NCI-H2196 treated with DMSO at 0.1 percent for 48 hours (cell line): ENCODE data around the gene TAS2R1.

Experiments used
- DNase-seq: peaks from one replicate; lab custom pipeline; 2025; ENCODE audit not compliant: unreplicated experiment; lab: John Stamatoyannopoulos, UW

TAS2R1 gene, protein sequence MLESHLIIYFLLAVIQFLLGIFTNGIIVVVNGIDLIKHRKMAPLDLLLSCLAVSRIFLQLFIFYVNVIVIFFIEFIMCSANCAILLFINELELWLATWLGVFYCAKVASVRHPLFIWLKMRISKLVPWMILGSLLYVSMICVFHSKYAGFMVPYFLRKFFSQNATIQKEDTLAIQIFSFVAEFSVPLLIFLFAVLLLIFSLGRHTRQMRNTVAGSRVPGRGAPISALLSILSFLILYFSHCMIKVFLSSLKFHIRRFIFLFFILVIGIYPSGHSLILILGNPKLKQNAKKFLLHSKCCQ

DNA sequence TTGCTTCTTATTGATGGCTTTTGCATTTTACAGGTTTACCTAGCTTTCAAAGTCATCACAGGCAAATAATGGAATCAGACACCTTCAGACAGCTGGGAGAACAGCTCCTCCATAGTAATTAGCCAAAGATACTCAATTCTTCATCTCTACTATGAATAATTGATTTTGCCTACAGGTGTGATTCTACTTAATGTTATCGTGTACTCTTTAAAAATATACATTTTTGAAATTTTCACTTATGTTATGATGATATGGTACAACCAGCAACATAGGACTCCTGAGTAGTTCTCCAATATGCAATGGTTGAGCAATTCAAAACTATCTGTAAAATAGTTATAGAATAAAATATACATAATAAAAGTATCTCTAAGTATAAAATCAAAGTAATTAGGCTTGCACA lies at the start of gene TAS2R1:
Gene TAS2R1 (minus strand): TSS at position 101 of the 400 bp plus-strand sequence. CDS start 319 bp downstream, outside the sequence.
- DNase-seq, result no peak

DNA sequence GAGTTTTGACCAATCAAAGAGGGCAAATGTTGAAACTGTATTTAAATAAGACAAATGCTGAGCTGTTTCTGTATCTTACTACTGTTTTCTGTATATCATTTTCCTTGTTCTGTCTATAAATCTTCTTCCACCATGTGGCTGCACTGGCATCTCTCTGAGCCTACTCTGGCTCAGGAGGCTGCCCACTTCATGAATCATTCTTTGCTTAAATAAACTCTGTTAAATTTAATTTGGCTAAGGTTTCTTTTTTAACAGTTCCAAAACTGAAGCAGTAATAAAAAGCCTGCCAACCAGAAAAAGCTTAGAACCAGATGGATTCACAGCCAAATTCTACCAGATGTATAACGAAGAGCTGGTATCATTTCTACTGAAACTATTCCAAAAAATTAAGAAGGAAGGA lies 40.2 kb upstream of the TAS2R1 start:
- DNase-seq, result no peak

DNA sequence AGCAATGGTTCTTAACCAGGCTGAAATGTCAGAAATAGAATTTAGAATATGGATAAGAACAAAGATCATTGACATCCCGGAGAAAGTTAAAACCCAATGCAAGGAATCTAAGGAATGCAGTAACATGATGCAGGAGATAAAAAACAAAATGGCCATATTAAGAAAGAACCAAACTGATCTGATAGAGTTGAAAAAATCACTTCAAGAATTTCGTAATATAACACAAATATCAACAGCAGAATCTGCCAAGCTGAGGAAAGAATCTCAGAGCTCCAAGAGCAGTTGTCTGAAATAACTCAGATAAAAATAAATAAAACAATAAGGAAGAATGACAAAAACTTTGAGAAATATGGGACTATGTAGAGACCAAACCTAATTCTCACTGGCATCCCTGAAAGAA lies 37.8 kb upstream of the TAS2R1 start:
- DNase-seq, result no peak

DNA sequence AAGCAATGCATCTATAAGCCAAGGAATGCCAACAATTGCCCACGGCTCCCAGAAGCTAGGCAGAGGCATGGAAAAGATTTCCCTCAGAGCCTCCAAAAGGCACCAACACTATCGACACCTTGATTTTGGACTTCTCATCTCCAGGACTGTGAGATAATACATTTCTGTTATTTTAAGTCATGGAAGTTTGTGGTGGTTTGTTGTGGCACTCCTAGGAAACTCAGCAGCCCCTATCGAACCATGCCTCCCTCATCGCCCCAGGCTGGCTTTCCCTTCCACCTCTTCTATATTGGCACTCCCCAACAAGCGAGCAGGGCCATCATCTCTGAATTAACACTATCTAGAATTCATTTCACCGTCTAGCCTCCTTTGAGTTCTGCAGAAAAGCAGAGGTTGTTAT lies 33.7 kb upstream of the TAS2R1 start:
- no peak for DNase-seq

DNA sequence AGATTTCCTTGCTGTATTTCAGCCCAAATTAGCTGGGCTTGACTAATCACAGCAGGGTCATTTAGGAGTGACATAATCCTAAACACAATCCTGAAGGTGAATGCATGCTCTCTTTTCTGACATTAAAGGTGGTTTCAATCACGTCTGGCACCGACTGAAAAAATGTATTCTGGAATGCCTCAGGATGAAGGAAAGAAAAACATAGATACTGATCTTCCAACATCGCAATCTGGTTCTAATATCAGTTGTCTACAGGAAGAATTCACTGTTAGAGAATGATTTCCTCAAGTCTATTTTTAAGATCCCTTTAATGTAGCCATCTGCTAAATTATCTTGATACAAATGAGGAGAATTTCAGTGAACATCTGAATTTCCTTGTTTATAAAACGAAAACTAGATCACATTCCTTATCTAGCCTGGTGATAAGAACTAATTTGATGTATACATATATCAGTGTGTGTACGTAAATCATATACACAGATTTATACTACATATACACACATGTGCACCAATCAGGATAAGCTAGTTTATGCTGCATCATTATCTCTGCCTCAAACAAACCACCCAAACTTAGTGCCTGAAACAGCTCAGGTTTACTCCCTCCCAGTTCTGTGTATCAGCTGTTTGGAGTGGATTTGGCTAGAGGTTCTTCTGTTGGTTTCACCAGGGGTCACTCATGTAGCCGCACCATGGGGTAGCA lies 31.3 kb upstream of the TAS2R1 start:
- no peak for DNase-seq

GRCh38 chr5:9658706-9659105 lies 28.6 kb upstream of the TAS2R1 start:
- no peak for DNase-seq

GRCh38 chr5:9657819-9658218 lies 27.7 kb upstream of the TAS2R1 start:
- no peak for DNase-seq

DNA sequence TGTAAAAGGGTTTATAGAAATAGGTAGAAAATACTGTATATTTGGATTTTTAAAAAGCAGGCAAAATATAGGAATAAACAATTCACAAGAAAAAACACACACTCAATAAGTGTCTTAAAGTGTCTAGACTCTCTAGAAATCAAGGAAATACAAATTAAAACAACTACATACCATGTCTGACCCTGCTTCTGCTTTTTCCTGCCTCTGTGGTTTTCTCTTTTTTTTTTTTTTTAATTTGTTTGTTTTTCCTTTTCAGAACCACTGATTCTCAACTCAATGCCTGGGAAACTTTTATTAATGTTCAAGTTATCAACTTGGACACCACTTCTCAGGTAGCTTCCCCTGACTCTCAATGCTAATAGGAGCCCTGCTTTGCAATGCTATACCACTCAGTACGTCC lies 25.5 kb upstream of the TAS2R1 start:
- no peak for DNase-seq

DNA sequence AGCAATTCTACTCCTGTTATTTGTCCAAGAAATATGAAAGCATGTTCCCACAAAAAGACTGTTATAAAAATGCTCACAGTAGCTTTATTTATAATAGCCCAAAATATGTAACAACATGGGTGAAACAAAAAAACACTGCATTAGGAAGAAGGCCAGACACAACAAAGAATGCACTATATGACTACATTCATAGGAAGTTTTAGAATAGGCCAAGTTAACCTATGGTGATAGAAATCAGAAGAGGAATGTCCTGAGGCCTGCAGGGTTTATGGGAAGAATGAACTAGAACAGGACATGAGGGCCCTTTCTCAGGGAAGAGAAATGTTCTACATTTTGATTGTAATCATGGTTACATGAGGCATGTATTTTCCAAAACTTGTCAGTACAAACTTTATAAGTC lies 24.7 kb upstream of the TAS2R1 start:
- DNase-seq, result no peak

GRCh38 chr5:9653811-9654210 lies 23.7 kb upstream of the TAS2R1 start:
- DNase-seq, result no peak

GRCh38 chr5:9653061-9653460 lies 22.9 kb upstream of the TAS2R1 start:
- DNase-seq, result no peak

DNA sequence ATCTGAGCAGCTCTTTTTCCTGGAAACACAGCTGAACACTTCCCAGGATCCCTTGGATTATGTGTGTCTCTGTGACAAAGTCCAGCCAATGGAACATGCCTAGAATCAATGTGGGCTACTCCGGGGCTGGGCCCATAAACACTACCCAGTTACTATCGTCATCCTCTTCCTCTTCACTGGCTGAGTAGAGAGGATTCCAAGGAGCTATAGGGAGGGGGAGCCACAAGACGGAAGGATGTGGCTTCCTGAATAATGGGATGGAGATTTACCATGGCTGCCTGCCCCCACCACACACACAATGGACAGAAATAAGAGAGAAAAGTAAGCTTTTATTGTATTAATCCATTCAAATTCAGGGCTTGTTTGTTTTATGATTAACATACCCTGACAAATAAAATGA lies 22.1 kb upstream of the TAS2R1 start:
- no peak for DNase-seq

GRCh38 chr5:9646843-9647242 lies 16.7 kb upstream of the TAS2R1 start:
- DNase-seq, result no peak

- DNase-seq, result no peak
Observed at GRCh38 chr5:9644630-9645029, 14.5 kb upstream of the TAS2R1 start.

- no peak for DNase-seq
Observed at GRCh38 chr5:9642621-9643020, 12.5 kb upstream of the TAS2R1 start.

- DNase-seq, result no peak
Observed at GRCh38 chr5:9641806-9642355, 11.7 kb upstream of the TAS2R1 start.

- DNase-seq, result no peak
Observed at GRCh38 chr5:9632495-9632894, 2.3 kb upstream of the TAS2R1 start.

GRCh38 chr5:9627541-9627940 lies 2.6 kb downstream of the TAS2R1 start:
- DNase-seq, result no peak

DNA sequence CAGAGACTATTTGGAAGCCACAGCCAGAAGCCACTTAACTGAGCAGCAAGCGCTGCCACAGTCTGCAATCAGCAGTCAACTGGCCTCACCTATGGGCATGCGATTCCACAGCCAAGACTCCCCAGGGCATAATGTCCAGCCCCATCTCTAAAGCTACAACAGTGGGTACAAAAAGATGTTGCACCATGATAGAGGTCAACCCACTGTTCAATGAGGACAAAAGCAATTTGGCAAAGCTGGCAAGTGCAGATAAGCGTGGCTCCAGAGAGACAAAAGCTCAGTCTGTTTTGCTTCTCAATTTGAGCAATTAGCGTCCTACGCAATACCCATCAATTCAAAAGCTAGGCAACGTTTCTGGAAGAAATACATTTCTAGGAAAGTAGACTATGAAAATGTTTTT lies 3.2 kb downstream of the TAS2R1 start:
- DNase-seq, result no peak

DNA sequence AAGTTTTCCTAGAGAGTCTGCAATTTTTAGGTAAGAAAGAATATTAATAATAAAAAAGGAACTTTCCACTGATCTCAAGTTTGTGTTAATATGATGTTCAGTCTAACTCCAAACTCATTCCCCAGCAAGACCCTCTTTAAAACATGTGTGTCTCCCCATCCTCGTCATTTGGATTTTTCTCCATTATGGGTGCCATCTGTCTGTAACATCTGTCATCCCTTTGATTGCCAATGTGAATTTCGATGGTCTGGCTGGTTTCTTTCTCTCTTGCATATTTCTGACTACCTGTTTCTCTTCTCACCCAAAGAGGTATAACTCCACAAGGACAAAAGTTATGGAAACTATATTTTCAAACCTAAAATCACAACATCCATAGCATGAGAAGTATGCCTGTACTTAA lies 4.4 kb downstream of the TAS2R1 start:
- DNase-seq, result no peak

DNA sequence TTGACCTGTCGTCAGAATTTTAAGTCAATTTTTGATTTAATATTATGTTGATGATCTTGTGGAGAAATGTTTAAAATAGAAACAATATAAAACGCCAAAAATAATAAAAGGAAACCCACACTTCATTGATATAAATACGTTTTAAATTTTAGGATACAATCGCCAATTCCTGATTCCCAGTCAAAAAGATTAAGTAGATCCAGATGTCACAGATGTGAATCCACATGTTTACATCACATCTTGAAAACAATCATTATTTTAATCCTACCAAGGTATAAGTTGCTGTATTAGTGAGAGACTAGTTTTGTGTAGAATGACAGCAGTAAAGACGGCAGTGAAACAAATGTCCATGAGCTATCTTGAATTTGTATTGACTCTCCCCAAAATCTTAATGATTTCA lies 4.9 kb downstream of the TAS2R1 start:
- DNase-seq, result no peak

GRCh38 chr5:9624196-9624947 lies 5.8 kb downstream of the TAS2R1 start:
- no peak for DNase-seq
